ENCODE measurements around the gene PRKCH. TPM values are rescaled to one million over a fixed set of nuclear protein-coding genes. Genes with fewer than 3 reads are reported as not detected.

Gene PRKCH
- total RNA-seq, 1 experiment from 2014 or later: 2.7 TPM

GRCh38 chr14:61347826-61348443 lies 26.6 kb downstream of the PRKCH start:
- Histone ChIP-seq H3K9me3 (ENCODE audit: control insufficient read depth, insufficient read depth, low read depth, low read length) (no peaks in the 10 kb centered on the region), H3K27me3 (ENCODE audit: control insufficient read depth, insufficient read depth, low read length) (no peaks in the 10 kb centered on the region), H3K36me3 (ENCODE audit: control insufficient read depth, insufficient read depth, low read length) (no peaks in the 10 kb centered on the region), H3K27ac (ENCODE audit: low read length) (no peak overlapping the region), H3K4me3 (ENCODE audit: low read depth in 2 of 2, low read length in 2 of 2) (no peak overlapping the region), H3K4me1 (ENCODE audit: control insufficient read depth, insufficient read depth, low read length) (no peaks in the 10 kb centered on the region)
- ChIA-PET POLR2A (no interaction called here), CTCF (interaction anchor here (0.6 kb wide), 1 partner anchor 29 kb away, joined by 3 read pairs; no protein-coding TSS in a partner anchor)
- in situ Hi-C loops (cut with HindIII; ENCODE audit: low pct_unique_long_range_greater_than_20kb, low sequenced_read_pairs): no loop called here
- no TSS peak for BruUV-seq (replicated peaks)
- DNase-seq (ENCODE audit: low read depth, low spot score): no peak
- no peak for ATAC-seq
- intact Hi-C loops (cut with micrococcal nuclease; ENCODE audit: unreplicated experiment): no loop called here
- TF ChIP-seq SIN3A (IDR thresholded peaks at IDR 0.05; ENCODE audit: borderline replicate concordance, insufficient read depth, low read depth, low read length) (no peak), TCF7L2 (IDR thresholded peaks at IDR 0.05; ENCODE audit: low read depth, low read length) (no peak), REST (IDR thresholded peaks at IDR 0.05; ENCODE audit: insufficient read depth in 1 of 2, low read depth in 2 of 2, low read length in 1 of 2) (no peak), CTCF (IDR thresholded peaks at IDR 0.05) (no peak), POLR2AphosphoS5 (IDR thresholded peaks at IDR 0.05; ENCODE audit: low read depth, low read length) (no peak)

GRCh38 chr14:61350427-61351270 lies 29.3 kb downstream of the PRKCH start:
- H3K27me3 ChIP-seq (ENCODE audit: control insufficient read depth, insufficient read depth, low read length): no peaks in the 10 kb centered on the region
- in situ Hi-C loops (cut with HindIII; ENCODE audit: low pct_unique_long_range_greater_than_20kb, low sequenced_read_pairs) (no loop called here), intact Hi-C loops (cut with micrococcal nuclease; ENCODE audit: unreplicated experiment) (no loop called here)
- no peak for DNase-seq (ENCODE audit: low read depth, low spot score)
- H3K4me3 ChIP-seq (ENCODE audit: low read depth in 2 of 2, low read length in 2 of 2): no peak overlapping the region
- BruUV-seq (replicated peaks): no TSS peak
- H3K27ac ChIP-seq (ENCODE audit: low read length): no peak overlapping the region
- ChIA-PET CTCF (no interaction called here), POLR2A (no interaction called here)
- ATAC-seq: no peak
- H3K4me1 ChIP-seq (ENCODE audit: control insufficient read depth, insufficient read depth, low read length): no peaks in the 10 kb centered on the region
- no peaks in the 10 kb centered on the region for H3K9me3 ChIP-seq (ENCODE audit: control insufficient read depth, insufficient read depth, low read depth, low read length)
- TF ChIP-seq TCF7L2 (IDR thresholded peaks at IDR 0.05; ENCODE audit: low read depth, low read length) (no peak), CTCF (IDR thresholded peaks at IDR 0.05) (no peak), REST (IDR thresholded peaks at IDR 0.05; ENCODE audit: insufficient read depth in 1 of 2, low read depth in 2 of 2, low read length in 1 of 2) (no peak), POLR2AphosphoS5 (IDR thresholded peaks at IDR 0.05; ENCODE audit: low read depth, low read length) (no peak), SIN3A (IDR thresholded peaks at IDR 0.05; ENCODE audit: borderline replicate concordance, insufficient read depth, low read depth, low read length) (no peak)
- no peaks in the 10 kb centered on the region for H3K36me3 ChIP-seq (ENCODE audit: control insufficient read depth, insufficient read depth, low read length)

Data from Panc1 (cell line).